ENCODE measurements around the gene BRICD5. TPM values are rescaled to one million over a fixed set of nuclear protein-coding genes. Genes with fewer than 3 reads are reported as not detected.

The BRICD5 gene
- total RNA-seq, 1 donor from 2014 or later, result 7.8 TPM

- ATAC-seq, result no peak
These were observed 23.5 kb downstream of the BRICD5 start for GRCh38 chr16:2187212-2187611.

DNA sequence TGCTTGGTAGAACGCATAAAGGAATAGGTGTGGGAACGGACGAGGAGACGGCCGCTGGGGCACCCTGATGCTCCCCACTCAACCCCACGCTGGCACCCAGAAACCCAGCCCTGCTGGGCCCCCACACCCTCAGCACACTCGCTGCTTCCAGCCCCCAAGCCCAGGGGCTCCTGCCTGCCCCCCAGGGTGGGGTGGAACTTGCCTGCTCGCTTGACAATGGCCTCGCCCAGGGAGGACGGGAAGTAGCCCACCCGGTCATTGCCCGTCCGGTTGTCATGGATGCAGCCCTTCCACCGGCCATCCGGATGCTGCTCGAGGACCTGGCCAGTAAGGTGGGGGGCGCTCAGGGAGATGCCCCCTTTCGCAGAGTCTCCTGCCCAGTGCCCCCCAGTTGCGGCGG lies 24.2 kb downstream of the BRICD5 start:
- Histone ChIP-seq H3K36me3 (no peaks in the 10 kb centered on the region), H3K27ac (no peak overlapping the region), H3K27me3 (ENCODE audit: low read depth) (no peaks in the 10 kb centered on the region), H3K9me3 (no peaks in the 10 kb centered on the region), H3K4me3 (no peak overlapping the region), H3K4me1 (no peaks in the 10 kb centered on the region)
- TF ChIP-seq, protein P1, sequence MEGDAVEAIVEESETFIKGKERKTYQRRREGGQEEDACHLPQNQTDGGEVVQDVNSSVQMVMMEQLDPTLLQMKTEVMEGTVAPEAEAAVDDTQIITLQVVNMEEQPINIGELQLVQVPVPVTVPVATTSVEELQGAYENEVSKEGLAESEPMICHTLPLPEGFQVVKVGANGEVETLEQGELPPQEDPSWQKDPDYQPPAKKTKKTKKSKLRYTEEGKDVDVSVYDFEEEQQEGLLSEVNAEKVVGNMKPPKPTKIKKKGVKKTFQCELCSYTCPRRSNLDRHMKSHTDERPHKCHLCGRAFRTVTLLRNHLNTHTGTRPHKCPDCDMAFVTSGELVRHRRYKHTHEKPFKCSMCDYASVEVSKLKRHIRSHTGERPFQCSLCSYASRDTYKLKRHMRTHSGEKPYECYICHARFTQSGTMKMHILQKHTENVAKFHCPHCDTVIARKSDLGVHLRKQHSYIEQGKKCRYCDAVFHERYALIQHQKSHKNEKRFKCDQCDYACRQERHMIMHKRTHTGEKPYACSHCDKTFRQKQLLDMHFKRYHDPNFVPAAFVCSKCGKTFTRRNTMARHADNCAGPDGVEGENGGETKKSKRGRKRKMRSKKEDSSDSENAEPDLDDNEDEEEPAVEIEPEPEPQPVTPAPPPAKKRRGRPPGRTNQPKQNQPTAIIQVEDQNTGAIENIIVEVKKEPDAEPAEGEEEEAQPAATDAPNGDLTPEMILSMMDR (IDR thresholded peaks at IDR 0.05), result no peak
- ATAC-seq, result no peak
- intact Hi-C loops (cut with DNase I), result no loop called here
- DNase-seq, result no peak

More at GRCh38 chr16:2187212-2187611, 23.5 kb downstream of the BRICD5 start:
- H3K9me3 ChIP-seq, result no peaks in the 10 kb centered on the region
- DNase-seq, result no peak
- H3K36me3 ChIP-seq, result no peaks in the 10 kb centered on the region
- TF ChIP-seq, protein P1 (IDR thresholded peaks at IDR 0.05), result no peak
- no peak overlapping the region for H3K27ac ChIP-seq
- H3K27me3 ChIP-seq (ENCODE audit: low read depth), result no peaks in the 10 kb centered on the region
- intact Hi-C loops (cut with DNase I), result no loop called here
- H3K4me3 ChIP-seq, result no peak overlapping the region
- no peaks in the 10 kb centered on the region for H3K4me1 ChIP-seq

GRCh38 chr16:2186064-2186463 lies 24.6 kb downstream of the BRICD5 start:
- Histone ChIP-seq H3K9me3 (no peaks in the 10 kb centered on the region), H3K4me1 (no peaks in the 10 kb centered on the region), H3K4me3 (no peak overlapping the region), H3K27me3 (ENCODE audit: low read depth) (no peaks in the 10 kb centered on the region), H3K36me3 (no peaks in the 10 kb centered on the region), H3K27ac (no peak overlapping the region)
- intact Hi-C loops (cut with DNase I), result no loop called here
- DNase-seq (no peak), ATAC-seq (no peak)
- TF ChIP-seq, protein P1 (IDR thresholded peaks at IDR 0.05), result no peak

DNA sequence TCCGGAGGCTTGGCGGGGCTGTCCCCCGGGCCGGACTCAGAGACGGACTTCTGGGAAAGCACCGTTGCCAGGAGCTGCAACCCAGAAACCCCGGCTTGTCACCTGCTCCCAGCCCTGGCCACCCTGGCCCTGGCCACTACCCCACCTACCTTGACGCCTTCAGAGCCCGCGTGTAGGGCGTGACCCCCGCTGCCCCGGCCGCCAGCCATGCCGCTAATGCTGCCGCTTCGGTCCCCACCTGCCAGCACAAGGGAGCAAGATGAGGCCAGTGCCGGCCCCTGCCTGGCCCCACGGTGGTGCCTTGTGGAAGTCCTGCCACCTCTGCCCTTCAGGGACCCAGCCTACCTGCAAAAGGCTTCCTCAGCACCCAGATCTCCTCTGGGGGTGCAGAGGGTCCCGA lies 25.7 kb downstream of the BRICD5 start:
- no peaks in the 10 kb centered on the region for H3K27me3 ChIP-seq (ENCODE audit: low read depth)
- no peaks in the 10 kb centered on the region for H3K4me1 ChIP-seq
- no peaks in the 10 kb centered on the region for H3K36me3 ChIP-seq
- ATAC-seq (no peak), DNase-seq (no peak)
- no peak overlapping the region for H3K27ac ChIP-seq
- TF ChIP-seq, protein P1 (IDR thresholded peaks at IDR 0.05), result no peak
- H3K9me3 ChIP-seq, result no peaks in the 10 kb centered on the region
- H3K4me3 ChIP-seq, result no peak overlapping the region
- intact Hi-C loops (cut with DNase I), result no loop called here

DNA sequence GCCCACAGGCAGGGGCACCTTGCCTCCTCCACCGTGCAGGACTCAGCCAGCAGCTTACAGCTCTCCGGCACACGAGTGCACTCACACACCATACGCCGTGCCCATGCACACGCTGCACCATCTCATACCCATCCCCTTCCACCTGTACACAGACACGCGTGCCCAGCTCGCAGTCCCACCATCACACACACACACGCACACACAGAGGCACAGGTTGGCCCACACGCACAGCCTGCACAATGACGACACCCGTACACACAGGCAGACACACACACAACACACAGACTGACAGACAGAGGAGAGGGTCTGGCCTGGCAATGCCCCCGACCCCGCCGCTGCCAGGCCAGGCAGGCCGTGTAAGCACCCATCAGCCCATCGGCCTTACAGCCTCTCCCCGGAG lies 26.3 kb downstream of the BRICD5 start:
- ATAC-seq (no peak), DNase-seq (no peak)
- H3K4me3 ChIP-seq, result no peak overlapping the region
- H3K27me3 ChIP-seq (ENCODE audit: low read depth), result no peaks in the 10 kb centered on the region
- TF ChIP-seq, protein P1 (IDR thresholded peaks at IDR 0.05), result no peak
- no peaks in the 10 kb centered on the region for H3K36me3 ChIP-seq
- H3K4me1 ChIP-seq, result no peaks in the 10 kb centered on the region
- no peak overlapping the region for H3K27ac ChIP-seq
- intact Hi-C loops (cut with DNase I), result no loop called here
- no peaks in the 10 kb centered on the region for H3K9me3 ChIP-seq

DNA sequence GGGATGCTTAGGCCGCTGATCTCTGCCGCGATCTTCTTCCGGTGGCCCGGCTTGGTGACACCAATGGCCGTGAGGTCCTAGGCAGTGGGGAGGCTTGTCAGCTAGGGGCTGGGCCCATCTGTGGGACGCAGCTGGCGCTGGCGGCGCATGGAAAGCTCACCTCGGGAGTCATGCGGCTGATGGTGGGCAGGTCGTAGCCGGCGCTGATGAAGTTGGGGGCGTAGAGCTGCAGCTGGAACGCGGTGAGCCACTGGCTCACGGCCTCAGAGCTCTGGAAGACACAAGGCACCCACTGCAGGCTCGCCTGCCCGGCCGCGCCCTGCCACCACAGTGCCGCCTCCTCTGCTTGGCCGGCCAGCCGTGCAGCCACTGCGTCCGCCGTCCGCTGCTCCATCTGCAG lies 27.0 kb downstream of the BRICD5 start:
- DNase-seq (no peak), ATAC-seq (no peak)
- Histone ChIP-seq H3K4me1 (no peaks in the 10 kb centered on the region), H3K36me3 (no peaks in the 10 kb centered on the region), H3K27me3 (ENCODE audit: low read depth) (no peaks in the 10 kb centered on the region), H3K9me3 (no peaks in the 10 kb centered on the region), H3K4me3 (no peak overlapping the region), H3K27ac (no peak overlapping the region)
- intact Hi-C loops (cut with DNase I), result no loop called here
- TF ChIP-seq, protein P1 (IDR thresholded peaks at IDR 0.05), result no peak
